Sigmoid colon (tissue), 4 donors: ENCODE measurements around the gene HCRT.

Experiments
- EP300 ChIP-seq, 4 donors: sonication (generic); formaldehyde crosslinking; IDR thresholded peaks; one replicate each; pipeline ENCODE4 v1.6.1; 2017; ENCODE audit warnings: antibody characterized with exemption in 4 of 4
- POLR2A ChIP-seq, 2 donors: fragments of 450-650 bp; IDR thresholded peaks; one replicate each; pipeline ENCODE4 v1.6.1; 2016; ENCODE audit warnings: antibody characterized with exemption in 2 of 2, mild to moderate bottlenecking in 2 of 2, moderate library complexity in 2 of 2
- POLR2AphosphoS5 ChIP-seq, 4 donors: sonication (generic); formaldehyde crosslinking; IDR thresholded peaks; one replicate each; pipeline ENCODE4 v1.6.1; 2017; ENCODE audit warnings: antibody characterized with exemption in 4 of 4
- TF ChIP-seq, protein P1 (sequence below), 4 experiments: fragments of 450-650 bp in 3 of 4; fragments of 200-600 bp in 1 of 4; IDR thresholded peaks; one replicate each; pipeline ENCODE4 v1.5.1; 2016 to 2019; ENCODE audit warnings: antibody characterized with exemption in 4 of 4, mild to moderate bottlenecking in 3 of 4, moderate library complexity in 2 of 4

DNA sequence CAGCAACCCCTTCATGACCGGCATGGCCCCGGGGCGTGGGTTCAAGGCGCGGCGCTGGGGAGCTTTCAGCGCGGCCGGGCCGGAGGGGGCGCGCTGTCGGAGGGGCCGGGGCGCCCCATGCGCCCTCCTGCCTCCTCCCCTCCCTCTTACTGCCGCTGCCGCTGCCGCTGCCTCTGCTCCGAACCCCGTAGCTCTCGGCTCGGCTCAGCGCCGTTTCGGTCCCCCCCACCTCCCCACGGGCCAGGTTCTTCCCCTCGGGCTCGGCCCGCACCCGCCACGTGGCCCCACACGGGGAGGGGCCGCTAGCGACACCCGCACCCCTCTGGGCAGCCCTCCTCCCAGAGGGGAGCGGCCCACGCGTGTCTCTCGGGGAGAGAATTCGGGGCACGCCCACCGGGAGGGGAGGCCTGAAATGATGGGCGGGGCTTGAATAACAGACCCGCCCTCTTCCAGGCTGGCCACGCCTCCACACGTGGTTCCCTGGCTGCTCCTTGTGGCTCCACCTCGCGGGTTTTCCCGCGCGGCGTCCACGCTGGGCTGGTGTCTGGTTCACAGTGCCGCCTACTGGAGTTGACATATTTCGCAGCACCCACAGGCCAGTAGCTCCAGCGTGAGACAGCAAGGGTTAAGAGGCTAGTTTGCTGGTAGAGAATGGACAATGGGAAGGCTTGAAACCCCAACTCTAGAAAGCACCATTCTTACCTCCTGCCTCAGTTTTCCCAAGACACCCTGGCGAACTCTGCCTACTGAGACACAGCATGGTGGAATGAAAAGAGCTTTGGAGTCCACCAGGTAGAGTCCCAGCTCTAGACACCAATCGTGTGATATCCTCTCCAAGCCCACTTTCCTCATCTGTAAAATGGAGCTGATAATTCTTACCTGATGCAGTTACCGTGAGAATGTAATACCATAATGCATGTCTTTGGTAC lies 4.1 kb downstream of the HCRT start, which contains the start of gene KCNH4:
- TF ChIP-seq EP300 (IDR thresholded peaks at IDR 0.05), result no peak
- TF ChIP-seq POLR2A (IDR thresholded peaks at IDR 0.05), result no peak
- TF ChIP-seq, protein P1, sequence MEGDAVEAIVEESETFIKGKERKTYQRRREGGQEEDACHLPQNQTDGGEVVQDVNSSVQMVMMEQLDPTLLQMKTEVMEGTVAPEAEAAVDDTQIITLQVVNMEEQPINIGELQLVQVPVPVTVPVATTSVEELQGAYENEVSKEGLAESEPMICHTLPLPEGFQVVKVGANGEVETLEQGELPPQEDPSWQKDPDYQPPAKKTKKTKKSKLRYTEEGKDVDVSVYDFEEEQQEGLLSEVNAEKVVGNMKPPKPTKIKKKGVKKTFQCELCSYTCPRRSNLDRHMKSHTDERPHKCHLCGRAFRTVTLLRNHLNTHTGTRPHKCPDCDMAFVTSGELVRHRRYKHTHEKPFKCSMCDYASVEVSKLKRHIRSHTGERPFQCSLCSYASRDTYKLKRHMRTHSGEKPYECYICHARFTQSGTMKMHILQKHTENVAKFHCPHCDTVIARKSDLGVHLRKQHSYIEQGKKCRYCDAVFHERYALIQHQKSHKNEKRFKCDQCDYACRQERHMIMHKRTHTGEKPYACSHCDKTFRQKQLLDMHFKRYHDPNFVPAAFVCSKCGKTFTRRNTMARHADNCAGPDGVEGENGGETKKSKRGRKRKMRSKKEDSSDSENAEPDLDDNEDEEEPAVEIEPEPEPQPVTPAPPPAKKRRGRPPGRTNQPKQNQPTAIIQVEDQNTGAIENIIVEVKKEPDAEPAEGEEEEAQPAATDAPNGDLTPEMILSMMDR (IDR thresholded peaks at IDR 0.05), result peak in 1 of 4 experiments; percentile 19
- TF ChIP-seq POLR2AphosphoS5 (IDR thresholded peaks at IDR 0.05), result no peak
